Ectodermal cell (in vitro differentiated cells): ENCODE results near the gene KIR2DL4. TPM values are rescaled to one million over a fixed set of nuclear protein-coding genes. Genes with fewer than 3 reads are reported as not detected.
"Not testable (repeated sequence)": the region's sequence is repeated elsewhere in the genome, so short reads cannot be mapped to it uniquely, and the experiment has no call there.

Experiments
- H3K27ac ChIP-seq: 2 replicates; pipeline ENCODE4 v1.7.0; 2013; ENCODE audit warnings: mild to moderate bottlenecking, low read depth, low read length; ENCODE audit not compliant: insufficient read depth, poor library complexity, severe bottlenecking
- H3K27me3 ChIP-seq: 2 replicates; pipeline ENCODE4 v1.7.0; 2013; ENCODE audit warnings: mild to moderate bottlenecking, low read length; ENCODE audit not compliant: insufficient read depth, control insufficient read depth, poor library complexity, severe bottlenecking
- H3K36me3 ChIP-seq: one replicate; pipeline ENCODE4 v1.7.0; 2013; ENCODE audit warnings: low read length; ENCODE audit not compliant: control insufficient read depth, insufficient read depth
- H3K4me1 ChIP-seq: one replicate; pipeline ENCODE4 v1.7.0; 2013; ENCODE audit warnings: low read length; ENCODE audit not compliant: control insufficient read depth, insufficient read depth
- H3K4me3 ChIP-seq: 2 replicates; pipeline ENCODE4 v1.7.0; 2013; ENCODE audit warnings: low read depth, low read length, control low read depth; ENCODE audit not compliant: insufficient read depth
- H3K9me3 ChIP-seq: 2 replicates; pipeline ENCODE4 v1.7.0; 2013; ENCODE audit warnings: mild to moderate bottlenecking, low read length, moderate library complexity; ENCODE audit not compliant: control insufficient read depth
- WGBS, 2 experiments: methylation state at CpG; one replicate each; pipeline ENCODE4 v1.1.7; 2013; ENCODE audit warnings: missing lambda C conversion rate in 2 of 2; 5-methylcytosine and 5-hydroxymethylcytosine counted together
- polyA plus RNA-seq, 4 experiments: library from polyadenylated mRNA; stranded (reverse); fragments of 50-300 nt; gene quantifications; one replicate each; pipeline ENCODE4 v1.2.3, GENCODE V29; 2013

KIR2DL4 gene
- polyA plus RNA-seq (2013, experiment 1 of 4) = not detected
- not detected for polyA plus RNA-seq (2013, experiment 2 of 4)
- not detected for polyA plus RNA-seq (2013, experiment 3 of 4)
- not detected for polyA plus RNA-seq (2013, experiment 4 of 4)

DNA sequence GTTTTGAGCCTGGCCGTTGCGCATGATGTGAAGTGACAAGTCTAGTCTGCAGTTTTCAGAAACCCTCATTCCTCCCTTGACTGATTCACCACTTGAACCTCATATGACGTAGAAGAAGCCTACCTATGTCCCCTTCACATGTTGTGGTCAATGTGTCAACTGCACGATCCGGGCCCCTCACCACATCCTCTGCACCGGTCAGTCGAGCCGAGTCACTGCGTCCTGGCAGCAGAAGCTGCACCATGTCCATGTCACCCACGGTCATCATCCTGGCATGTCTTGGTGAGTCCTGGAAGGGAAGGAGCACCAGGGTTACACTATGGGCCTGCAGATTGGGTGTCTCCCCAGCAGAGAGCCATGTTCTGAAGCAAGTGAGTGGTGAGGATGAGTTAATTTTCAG lies at the start of gene KIR2DL4:
TSS of gene KIR2DL4 (plus strand) at position 201 of the 400 bp plus-strand sequence. CDS start at position 243, 42 bp downstream.
- H3K36me3 ChIP-seq = no peaks in the 10 kb centered on the region
- no peak within 1 kb of the TSS for H3K27ac ChIP-seq
- H3K4me1 ChIP-seq = no peaks in the 10 kb centered on the region
- no peaks in the 10 kb centered on the region for H3K27me3 ChIP-seq
- no peak within 1 kb of the TSS for H3K4me3 ChIP-seq
- WGBS, 2 experiments = 86% methylated on average over 10 of the region's 10 CpGs
- H3K9me3 ChIP-seq = peaks cover 13% of the 10 kb centered on the region

DNA sequence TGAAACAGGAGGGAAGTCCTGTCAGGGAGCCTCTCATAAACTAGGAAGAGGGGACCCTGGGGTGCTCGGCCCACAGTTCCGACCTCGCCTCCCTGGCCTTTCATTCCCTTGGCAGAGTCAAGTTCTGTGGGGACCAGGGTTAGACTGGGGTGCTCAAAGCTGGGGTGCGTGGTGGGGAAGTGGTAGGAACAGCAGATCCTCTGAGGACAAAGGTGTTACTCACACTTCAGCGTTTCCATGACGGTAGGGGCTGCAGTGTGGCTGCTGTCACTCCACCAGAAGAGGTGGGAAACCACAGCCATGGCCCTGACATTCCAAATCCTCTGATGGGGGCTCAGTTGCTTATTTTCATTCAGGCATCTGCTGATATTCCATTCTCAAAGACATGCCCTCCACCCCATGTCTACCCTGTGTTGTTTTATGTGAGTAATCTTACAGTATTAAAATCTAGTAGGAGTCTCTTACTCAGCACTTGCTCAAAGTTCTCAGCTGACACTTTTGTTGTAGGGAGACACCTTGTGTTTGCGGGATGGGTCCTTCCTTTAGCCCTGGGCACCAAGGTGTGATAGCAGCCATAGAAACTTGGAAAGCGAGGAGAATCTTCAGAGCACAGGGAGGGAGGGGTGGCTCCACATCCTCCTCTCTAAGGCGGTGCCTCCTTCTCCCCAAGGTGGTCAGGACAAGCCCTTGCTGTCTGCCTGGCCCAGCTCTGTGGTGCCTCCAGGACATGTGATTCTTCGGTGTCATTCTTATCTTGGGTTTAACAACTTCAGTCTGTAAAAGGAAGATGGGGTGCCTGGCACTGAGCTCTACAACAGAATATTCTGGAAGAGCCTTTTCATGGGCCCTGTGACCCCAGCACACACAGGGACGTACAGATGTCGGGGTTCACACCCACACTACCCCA lies 47.0 kb upstream of the KIR2DL4 start:
- H3K9me3 ChIP-seq, H3K36me3 ChIP-seq, H3K4me3 ChIP-seq, H3K27ac ChIP-seq, H3K27me3 ChIP-seq, H3K4me1 ChIP-seq: not testable (repeated sequence)
- 65 to 71% methylated on average over 11 of the region's 12 CpGs for WGBS, 2 experiments

DNA sequence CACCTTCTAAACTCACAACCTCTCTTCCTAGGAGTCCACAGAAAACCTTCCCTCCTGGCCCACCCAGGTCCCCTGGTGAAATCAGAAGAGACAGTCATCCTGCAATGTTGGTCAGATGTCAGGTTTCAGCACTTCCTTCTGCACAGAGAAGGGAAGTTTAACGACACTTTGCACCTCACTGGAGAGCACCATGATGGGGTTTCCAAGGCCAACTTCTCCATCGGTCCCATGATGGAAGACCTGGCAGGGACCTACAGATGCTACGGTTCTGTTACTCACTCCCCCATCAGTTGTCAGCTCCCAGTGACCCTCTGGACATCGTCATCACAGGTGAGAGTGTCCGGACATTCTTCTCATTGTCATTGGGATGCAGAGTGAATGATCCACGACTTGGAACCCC lies 44.8 kb upstream of the KIR2DL4 start:
- H3K4me3 ChIP-seq, H3K36me3 ChIP-seq, H3K27me3 ChIP-seq, H3K9me3 ChIP-seq, H3K27ac ChIP-seq, H3K4me1 ChIP-seq: not testable (repeated sequence)
- WGBS, 2 experiments = 54 to 59% methylated on average over 6 of the region's 6 CpGs

DNA sequence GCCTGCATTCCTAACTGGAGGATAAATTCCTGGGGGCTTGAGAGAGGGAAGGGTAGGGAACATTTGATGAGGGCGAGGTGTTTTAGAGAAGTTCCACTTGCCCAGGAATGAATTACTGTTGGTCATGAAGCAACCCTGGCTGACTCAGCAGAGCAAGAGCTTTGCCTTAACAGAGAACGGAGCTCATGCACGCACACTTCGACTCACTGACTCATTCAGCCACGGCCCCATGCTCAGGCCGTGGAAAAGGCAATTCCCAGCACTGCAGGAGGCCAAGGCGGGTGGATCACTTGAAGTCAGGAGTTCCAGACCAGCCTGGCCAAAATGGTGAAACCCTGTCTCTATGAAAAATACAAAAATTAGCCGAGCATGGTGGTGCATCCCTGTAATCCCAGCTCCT lies 39.2 kb upstream of the KIR2DL4 start:
- not testable (repeated sequence) for H3K27ac ChIP-seq, H3K36me3 ChIP-seq, H3K9me3 ChIP-seq, H3K27me3 ChIP-seq, H3K4me3 ChIP-seq, H3K4me1 ChIP-seq
- 68 to 71% methylated on average over 7 to 8 of the region's 8 CpGs for WGBS, 2 experiments

DNA sequence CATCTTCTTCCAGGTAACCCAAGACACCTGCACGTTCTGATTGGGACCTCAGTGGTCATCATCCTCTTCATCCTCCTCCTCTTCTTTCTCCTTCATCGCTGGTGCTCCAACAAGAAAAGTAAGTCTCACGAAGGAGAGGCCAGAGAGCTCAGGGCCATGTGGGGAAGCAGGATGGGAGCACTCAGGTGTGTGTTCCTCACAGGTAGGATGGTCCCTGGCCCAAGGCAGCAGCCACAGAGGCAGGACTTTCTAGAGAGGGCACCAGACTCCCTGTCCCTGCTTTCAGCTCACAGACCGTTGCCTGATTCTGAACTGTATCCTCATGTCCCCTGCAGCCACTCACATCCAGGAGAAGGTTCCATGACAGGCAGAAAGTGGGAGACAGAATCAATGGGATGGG lies 36.9 kb upstream of the KIR2DL4 start:
- H3K4me3 ChIP-seq, H3K9me3 ChIP-seq, H3K27me3 ChIP-seq, H3K36me3 ChIP-seq, H3K4me1 ChIP-seq, H3K27ac ChIP-seq: not testable (repeated sequence)
- WGBS, 2 experiments = 62 to 82% methylated on average over 2 to 3 of the region's 4 CpGs

DNA sequence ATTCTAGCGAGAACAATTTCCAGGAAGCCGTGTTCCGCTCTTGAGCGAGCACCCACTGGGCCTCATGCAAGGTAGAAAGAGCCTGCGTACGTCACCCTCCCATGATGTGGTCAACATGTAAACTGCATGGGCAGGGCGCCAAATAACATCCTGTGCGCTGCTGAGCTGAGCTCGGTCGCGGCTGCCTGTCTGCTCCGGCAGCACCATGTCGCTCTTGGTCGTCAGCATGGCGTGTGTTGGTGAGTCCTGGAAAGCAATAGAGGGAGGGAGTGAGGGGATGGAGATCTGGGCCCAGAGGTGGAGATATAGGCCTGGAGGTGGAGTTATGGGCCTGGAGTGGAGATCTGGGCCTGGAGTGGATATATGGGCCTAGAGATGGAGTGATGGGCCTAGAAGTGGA lies 33.8 kb upstream of the KIR2DL4 start, which contains the start of gene KIR2DL1:
TSS of gene KIR2DL1 (plus strand) at position 148 of the 400 bp plus-strand sequence. CDS start at position 206, 58 bp downstream.
- not testable (repeated sequence) for H3K9me3 ChIP-seq, H3K36me3 ChIP-seq, H3K27ac ChIP-seq, H3K4me3 ChIP-seq, H3K27me3 ChIP-seq, H3K4me1 ChIP-seq
- 85 to 95% methylated on average over 15 of the region's 15 CpGs for WGBS, 2 experiments

DNA sequence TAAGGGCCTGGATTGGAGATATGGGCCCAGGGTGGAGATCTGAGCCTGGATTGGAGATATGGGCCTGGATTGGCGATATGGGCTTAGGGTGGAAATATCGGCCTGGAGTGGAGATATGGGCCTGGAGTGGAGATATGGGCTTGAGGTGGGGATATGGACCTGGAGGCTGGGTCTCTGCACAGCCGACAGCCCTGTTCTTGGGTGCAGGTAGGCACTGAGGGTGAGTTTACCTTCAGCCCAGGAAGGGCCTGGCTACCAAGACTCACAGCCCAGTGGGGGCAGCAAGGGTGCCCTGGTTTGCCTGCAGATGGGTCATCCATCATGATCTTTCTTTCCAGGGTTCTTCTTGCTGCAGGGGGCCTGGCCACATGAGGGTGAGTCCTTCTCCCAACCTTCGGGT lies 32.9 kb upstream of the KIR2DL4 start:
- H3K4me3 ChIP-seq, H3K36me3 ChIP-seq, H3K4me1 ChIP-seq, H3K27me3 ChIP-seq, H3K9me3 ChIP-seq, H3K27ac ChIP-seq: not testable (repeated sequence)
- 79 to 90% methylated on average over 3 to 4 of the region's 4 CpGs for WGBS, 2 experiments

DNA sequence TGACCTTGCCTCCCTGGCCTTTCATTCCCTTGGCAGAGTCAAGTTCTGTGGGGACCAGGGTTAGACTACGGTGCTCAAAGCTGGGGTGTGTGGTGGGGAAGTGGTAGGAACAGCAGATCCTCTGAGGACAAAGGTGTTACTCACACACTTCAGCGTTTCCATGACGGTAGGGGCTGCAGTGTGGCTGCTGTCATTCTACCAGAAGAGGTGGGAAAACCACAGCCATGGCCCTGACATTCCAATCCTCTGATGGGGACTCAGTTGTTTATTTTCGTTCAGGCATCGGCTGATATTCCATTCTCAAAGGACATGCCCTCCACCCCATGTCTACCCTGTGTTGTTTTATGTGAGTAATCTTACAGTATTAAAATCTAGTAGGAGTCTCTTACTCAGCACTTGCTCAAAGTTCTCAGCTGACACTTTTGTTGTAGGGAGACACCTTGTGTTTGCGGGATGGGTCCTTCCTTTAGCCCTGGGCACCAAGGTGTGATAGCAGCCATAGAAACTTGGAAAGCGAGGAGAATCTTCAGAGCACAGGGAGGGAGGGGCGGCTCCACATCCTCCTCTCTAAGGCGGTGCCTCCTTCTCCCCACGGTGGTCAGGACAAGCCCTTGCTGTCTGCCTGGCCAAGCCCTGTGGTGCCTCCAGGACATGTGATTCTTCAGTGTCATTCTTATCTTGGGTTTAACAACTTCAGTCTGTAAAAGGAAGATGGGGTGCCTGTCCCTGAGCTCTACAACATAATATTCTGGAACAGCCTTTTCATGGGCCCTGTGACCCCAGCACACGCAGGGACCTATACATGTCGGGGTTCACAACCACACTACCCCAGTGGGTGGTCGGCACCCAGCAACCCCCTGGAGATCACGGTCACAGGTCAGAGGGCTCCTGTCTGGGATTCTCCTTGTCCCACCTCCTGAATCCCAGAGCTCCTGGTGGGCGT lies 32.1 kb upstream of the KIR2DL4 start:
- H3K27me3 ChIP-seq, H3K36me3 ChIP-seq, H3K4me3 ChIP-seq, H3K27ac ChIP-seq, H3K9me3 ChIP-seq, H3K4me1 ChIP-seq: not testable (repeated sequence)
- 71 to 78% methylated on average over 12 to 14 of the region's 15 CpGs for WGBS, 2 experiments

DNA sequence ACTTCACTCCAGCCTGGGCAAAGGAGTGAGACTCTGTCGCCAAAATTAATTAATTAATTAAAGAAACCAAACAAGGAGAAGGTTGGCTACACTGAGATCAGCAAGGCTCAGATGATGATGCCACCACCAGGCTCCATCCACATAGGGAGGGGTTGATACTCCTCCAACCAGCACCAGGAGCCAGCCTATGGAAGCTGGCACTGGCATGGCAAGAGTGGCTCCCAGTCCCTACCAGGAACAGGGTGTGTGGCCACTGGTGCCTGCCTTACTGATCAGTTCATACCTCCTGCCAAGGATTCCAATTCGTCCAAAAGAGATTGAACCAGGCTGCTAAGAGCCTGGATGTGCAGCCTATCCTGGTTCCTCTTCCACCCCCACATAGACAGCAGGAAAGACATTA lies 30.7 kb upstream of the KIR2DL4 start:
- H3K9me3 ChIP-seq, H3K36me3 ChIP-seq, H3K4me1 ChIP-seq, H3K27ac ChIP-seq, H3K27me3 ChIP-seq, H3K4me3 ChIP-seq: not testable (repeated sequence)
- WGBS, 2 experiments = 0 to 11% methylated on average over 1 to 2 of the region's 2 CpGs
